NCI-H345 treated with DMSO at 0.1 percent for 48 hours (cell line): ENCODE measurements around the gene TBC1D3B.
"Not testable (repeated sequence)": the region's sequence is repeated elsewhere in the genome, so short reads cannot be mapped to it uniquely, and the experiment has no call there.

Source experiments
- DNase-seq: peaks from one replicate; lab custom pipeline; 2025; ENCODE audit not compliant: unreplicated experiment; lab: John Stamatoyannopoulos, UW

The TBC1D3B gene

GRCh38 chr17:36201506-36201905 lies 25.1 kb upstream of the TBC1D3B start:
- not testable (repeated sequence) for DNase-seq

DNA sequence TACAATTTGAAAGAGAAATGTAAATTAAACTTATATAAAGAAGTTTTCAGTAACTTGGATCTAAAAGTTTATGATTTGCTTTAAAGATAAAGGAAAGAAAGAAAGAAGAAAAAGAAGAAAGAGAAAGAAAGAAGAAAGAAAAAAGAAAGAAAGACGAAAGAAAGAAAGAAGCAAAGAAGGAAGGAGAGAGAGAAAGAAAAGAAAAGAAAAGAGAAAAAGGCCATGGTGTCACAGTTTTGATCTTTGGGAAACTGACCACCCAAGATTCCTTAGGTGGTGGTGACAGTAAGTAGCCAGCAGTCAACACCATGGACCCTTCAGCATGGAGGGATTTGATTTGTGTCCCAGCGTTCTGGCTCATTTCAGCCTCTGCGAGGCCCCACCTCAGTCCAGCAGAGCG lies 24.7 kb upstream of the TBC1D3B start:
- DNase-seq = not testable (repeated sequence)

DNA sequence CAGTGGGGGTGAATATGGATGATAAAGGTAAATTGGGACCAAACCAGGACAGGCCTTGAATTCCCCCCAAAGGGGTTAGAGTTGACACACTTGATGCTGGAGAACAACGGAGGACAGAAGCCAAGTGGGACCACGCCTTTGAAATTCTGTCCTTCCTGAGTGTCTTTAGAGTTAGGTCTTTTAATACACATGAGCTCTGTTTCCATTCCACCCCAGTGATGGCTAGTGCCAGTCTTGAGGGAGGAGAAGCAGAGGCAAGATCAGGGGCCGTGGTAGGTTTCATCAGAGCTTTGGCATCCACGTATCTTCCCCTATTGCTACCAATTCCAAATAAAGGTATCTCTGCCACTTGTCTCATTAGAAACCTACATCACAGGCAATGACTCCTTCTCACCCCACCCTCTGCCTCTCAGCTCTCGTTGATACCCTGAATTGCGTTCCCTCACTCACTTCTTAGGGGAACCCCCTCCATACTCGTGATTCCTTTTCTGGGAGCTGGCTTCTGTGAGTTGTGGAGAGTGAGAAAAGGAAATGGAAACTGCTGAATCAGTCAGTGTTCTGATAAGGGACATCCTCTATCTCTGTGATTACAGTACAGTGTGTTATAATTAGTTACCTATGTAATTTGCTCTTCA lies 22.5 kb upstream of the TBC1D3B start:
- DNase-seq = no peak

- DNase-seq = no peak
Measured at GRCh38 chr17:36197387-36197703, 20.9 kb upstream of the TBC1D3B start.

- DNase-seq = no peak
Measured at GRCh38 chr17:36196131-36196486, 19.7 kb upstream of the TBC1D3B start.

GRCh38 chr17:36195434-36196130 lies 19.1 kb upstream of the TBC1D3B start:
- DNase-seq = no peak

- DNase-seq = not testable (repeated sequence)
Measured at GRCh38 chr17:36194832-36195433, 18.5 kb upstream of the TBC1D3B start.

GRCh38 chr17:36194147-36194831 lies 17.9 kb upstream of the TBC1D3B start:
- not testable (repeated sequence) for DNase-seq

DNA sequence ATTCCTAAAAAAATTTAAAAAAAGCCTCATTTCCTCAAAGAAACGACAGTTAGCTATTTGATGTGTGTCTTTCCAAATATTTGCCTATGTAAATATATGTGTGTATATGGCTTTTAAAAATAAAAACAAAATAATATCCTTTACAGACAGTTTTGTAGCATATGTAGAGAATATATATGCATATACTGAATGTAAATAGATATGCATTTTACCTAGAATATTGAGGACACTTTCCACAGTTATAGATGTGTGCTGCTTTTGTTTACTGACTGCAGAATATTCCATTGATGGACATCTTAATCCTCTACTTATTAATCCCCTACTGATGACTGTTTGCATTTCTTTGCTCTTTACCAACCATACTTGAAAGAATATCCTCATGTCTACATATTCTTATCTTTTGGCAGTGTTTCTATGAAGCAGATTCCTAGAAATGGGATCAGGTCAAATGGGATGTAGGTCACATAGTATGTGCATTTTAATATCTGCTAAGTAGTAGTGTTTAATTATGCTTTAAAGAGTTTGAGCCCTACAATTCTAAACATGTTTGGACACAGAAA lies 16.9 kb upstream of the TBC1D3B start:
- DNase-seq = no peak

GRCh38 chr17:36190549-36191330 lies 14.3 kb upstream of the TBC1D3B start:
- DNase-seq = not testable (repeated sequence)

GRCh38 chr17:36189993-36190392 lies 13.6 kb upstream of the TBC1D3B start:
- not testable (repeated sequence) for DNase-seq

DNA sequence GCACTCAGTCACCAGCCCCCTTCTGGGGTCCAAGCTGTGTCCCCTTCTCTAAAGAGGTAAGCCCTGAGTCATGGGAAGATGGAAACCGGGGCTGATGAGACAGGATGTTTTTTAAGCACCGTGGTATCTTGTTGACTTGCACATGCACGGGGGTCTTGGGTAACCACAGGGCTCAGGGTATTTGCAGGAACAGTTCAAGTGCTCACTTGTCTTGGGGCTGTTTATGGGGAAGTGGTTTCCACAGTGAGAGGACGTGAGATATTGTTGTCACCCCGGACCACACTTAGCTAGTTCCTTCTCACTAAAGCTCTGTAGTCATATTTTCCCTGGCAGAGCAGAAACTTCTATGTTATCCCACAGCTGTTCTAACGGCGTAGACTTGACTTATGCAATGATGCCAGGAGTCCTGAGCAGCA lies 12.5 kb upstream of the TBC1D3B start:
- DNase-seq = no peak

DNA sequence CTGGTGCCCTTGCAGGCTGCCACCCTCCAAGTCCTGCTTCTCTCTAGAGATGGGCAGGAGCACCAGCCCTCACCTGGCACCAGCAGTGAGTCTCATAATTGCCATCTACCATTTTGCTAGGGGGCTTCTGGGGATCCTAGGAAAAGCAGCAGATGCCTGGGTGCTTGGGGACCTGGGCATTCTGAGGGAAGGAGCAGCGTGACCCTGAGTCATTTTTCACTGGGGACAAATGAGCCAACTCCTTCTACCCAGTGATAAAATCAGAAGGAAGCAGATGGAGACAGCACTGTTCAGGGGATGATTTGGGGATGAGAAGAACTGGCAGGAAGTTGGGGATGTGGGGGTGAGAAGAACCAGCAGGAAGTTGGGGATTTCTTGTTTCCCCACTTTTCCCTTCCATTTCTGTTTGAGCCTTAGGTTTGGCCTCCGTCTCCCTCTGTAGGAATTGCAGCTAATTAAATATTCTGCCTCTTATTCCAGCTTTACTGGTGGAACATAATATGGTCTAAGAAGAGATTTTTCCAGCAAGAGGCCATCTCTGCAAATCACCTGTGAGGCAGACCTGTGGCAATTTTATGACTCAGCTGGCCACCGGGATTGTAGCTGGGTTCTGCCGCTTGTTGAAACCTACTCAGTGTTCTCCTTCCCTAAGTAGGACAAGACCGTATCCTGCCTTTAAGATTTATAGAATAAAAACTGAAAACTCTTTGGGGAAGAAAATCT lies 11.7 kb upstream of the TBC1D3B start:
- DNase-seq = not testable (repeated sequence)

- DNase-seq = not testable (repeated sequence)
Measured at GRCh38 chr17:36186810-36187763, 10.7 kb upstream of the TBC1D3B start.

DNA sequence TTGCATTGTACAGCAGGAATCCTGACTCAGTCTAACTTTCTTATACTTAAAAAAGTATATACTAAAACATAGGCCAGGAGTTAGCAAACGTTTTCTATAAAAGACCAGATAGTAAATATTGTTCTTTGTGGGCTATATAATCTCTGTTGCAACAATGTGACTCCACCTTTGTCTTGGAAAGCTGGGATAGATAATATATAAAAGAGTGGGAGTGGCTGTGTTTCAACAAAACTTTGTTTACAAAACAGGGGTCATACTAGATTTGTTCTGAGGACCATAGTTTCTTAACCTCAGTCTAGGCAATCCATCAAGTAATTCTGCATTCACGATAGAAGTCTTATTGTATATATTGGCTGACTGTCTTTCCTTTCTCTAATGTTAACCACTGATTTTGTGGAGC lies 9.0 kb upstream of the TBC1D3B start:
- DNase-seq = no peak

- no peak for DNase-seq
Measured at GRCh38 chr17:36184023-36184765, 7.8 kb upstream of the TBC1D3B start.

GRCh38 chr17:36183001-36183971 lies 6.8 kb upstream of the TBC1D3B start:
- no peak for DNase-seq
